K562 (cell line): ENCODE results near the gene GRAMD2A. TPM values are rescaled to one million over a fixed set of nuclear protein-coding genes. Genes with fewer than 3 reads are reported as not detected.

Experiments used
- CREB1 ChIP-seq, 2 experiments: sonication (generic) in 1 of 2; formaldehyde crosslinking in 1 of 2; IDR thresholded peaks; 2 replicates each; pipeline versions ENCODE4 v1.6.1 to v1.8.0; 2012 to 2022; ENCODE audit warnings: inconsistent platforms in 1 of 2, mild to moderate bottlenecking in 1 of 2, missing genetic modification reagents in 1 of 2, moderate library complexity in 1 of 2
- ETV1 ChIP-seq: fragments of 450-650 bp; conservative IDR thresholded peaks from 2 replicates; pipeline ENCODE4 v1.6.1; 2016; ENCODE audit warnings: missing genetic modification characterization, control low read depth, low read depth, missing compliant biosample characterization
- MCM7 ChIP-seq, 2 experiments: fragments of 450-650 bp; IDR thresholded peaks; 2 replicates each; pipeline ENCODE4 v1.6.1; 2016 to 2018
- MYC ChIP-seq, 2 experiments: fragments of 250-450 bp in 1 of 2; sonication (Bioruptor Pico) in 1 of 2; IDR thresholded peaks; 2 replicates each; pipeline versions ENCODE4 v1.5.1 to v1.6.1; 2012 to 2021; ENCODE audit warnings: low read depth in 2 of 2, borderline replicate concordance in 1 of 2, improper control_type of control experiment in 1 of 2, low read length in 1 of 2, mild to moderate bottlenecking in 1 of 2, moderate library complexity in 1 of 2
- PHF8 ChIP-seq: fragments of 200-600 bp; sonication (generic); IDR thresholded peaks from 2 replicates; pipeline ENCODE4 v1.6.1; 2012; ENCODE audit warnings: mixed run types, mild to moderate bottlenecking, inconsistent platforms, low read length, moderate library complexity, borderline replicate concordance
- RBBP5 ChIP-seq: fragments of 200-600 bp; sonication (generic); IDR thresholded peaks from 2 replicates; pipeline ENCODE4 v1.6.1; 2012; ENCODE audit warnings: borderline replicate concordance, mild to moderate bottlenecking, low read length, control low read depth, inconsistent platforms; ENCODE audit not compliant: insufficient read depth, poor library complexity, severe bottlenecking
- SETDB1 ChIP-seq: IDR thresholded peaks from one replicate; pipeline ENCODE4 v1.6.1; 2012; ENCODE audit warnings: low read length, control low read depth, inconsistent platforms
- SPI1 ChIP-seq: IDR thresholded peaks from 2 replicates; pipeline ENCODE4 v1.6.1; 2011; ENCODE audit warnings: low read depth, low read length, control low read depth, borderline replicate concordance
- TBL1XR1 ChIP-seq, 2 experiments: IDR thresholded peaks; 2 replicates each; pipeline ENCODE4 v1.6.1; 2012; ENCODE audit warnings: improper control_type of control experiment in 2 of 2, low read length in 2 of 2, mild to moderate bottlenecking in 1 of 2
- ZKSCAN1 ChIP-seq: fragments of 150-350 bp; IDR thresholded peaks from 2 replicates; pipeline ENCODE4 v1.6.1; 2016; ENCODE audit warnings: low read depth, low read length
- ZNF79 ChIP-seq: fragments of 250-450 bp; sonication (Bioruptor Pico); IDR thresholded peaks from 2 replicates; pipeline ENCODE4 v1.4.0; 2020; ENCODE audit warnings: low read depth, mild to moderate bottlenecking, moderate library complexity
- polyA plus RNA-seq, 8 experiments: library from polyadenylated mRNA; depleted of rRNA in 4 of 8; stranded (reverse) in 5 of 8; unstranded in 3 of 8; fragments of >200 nt; fragmentation: Nextera tagmentation in 2 of 8; fragmentation: Illumina TruSeq in 1 of 8; extraction: Ambion mirVana in 2 of 8; extraction: Trizol in 1 of 8; gene quantifications; 2 replicates each; pipeline versions ENCODE4 v1.2.1 to v1.2.3, GENCODE V29; 2011 to 2014; ENCODE audit warnings: inconsistent platforms in 1 of 8, missing spikeins in 1 of 8
- total RNA-seq, 7 experiments: library from RNA; depleted of rRNA in 6 of 7; stranded (reverse); fragments of >200 nt in 6 of 7; fragmentation: Illumina TruSeq in 2 of 7; extraction: Trizol in 2 of 7; gene quantifications; 2 replicates each; pipeline versions ENCODE4 v1.2.1 to v1.2.3, GENCODE V29; 2011 to 2021; ENCODE audit warnings: low replicate concordance in 1 of 7
- TF ChIP-seq, protein P1 (sequence below), 3 experiments: fragments of 200-800 bp in 1 of 3; fragments of 250-450 bp in 1 of 3; fragments of 450-650 bp in 1 of 3; sonication (Bioruptor Pico) in 1 of 3; sonication (Bioruptor generic) in 1 of 3; formaldehyde crosslinking in 1 of 3; IDR thresholded peaks; 2 replicates each; pipeline versions ENCODE4 v1.6.1 to v1.8.0; 2016 to 2022; ENCODE audit warnings: mild to moderate bottlenecking in 2 of 3, missing genetic modification characterization in 2 of 3, missing compliant biosample characterization in 1 of 3, moderate library complexity in 1 of 3
- TF ChIP-seq, protein P2 (sequence below): fragments of 200-800 bp; sonication (Bioruptor generic); IDR thresholded peaks from 2 replicates; pipeline ENCODE4 v1.6.1; 2016; ENCODE audit warnings: missing genetic modification characterization, missing compliant biosample characterization
- TF ChIP-seq, protein P3 (sequence below): sonication (generic); formaldehyde crosslinking; IDR thresholded peaks from 2 replicates; pipeline ENCODE4 v1.8.0; 2022; ENCODE audit warnings: mild to moderate bottlenecking, missing genetic modification reagents

GRAMD2A gene
- total and polyA plus RNA-seq, 9 of the 15 experiments (the other 6 are each of a cell fraction or from before 2014, with no cell fraction given): 0.08 to 0.22 TPM; not detected in 7

DNA sequence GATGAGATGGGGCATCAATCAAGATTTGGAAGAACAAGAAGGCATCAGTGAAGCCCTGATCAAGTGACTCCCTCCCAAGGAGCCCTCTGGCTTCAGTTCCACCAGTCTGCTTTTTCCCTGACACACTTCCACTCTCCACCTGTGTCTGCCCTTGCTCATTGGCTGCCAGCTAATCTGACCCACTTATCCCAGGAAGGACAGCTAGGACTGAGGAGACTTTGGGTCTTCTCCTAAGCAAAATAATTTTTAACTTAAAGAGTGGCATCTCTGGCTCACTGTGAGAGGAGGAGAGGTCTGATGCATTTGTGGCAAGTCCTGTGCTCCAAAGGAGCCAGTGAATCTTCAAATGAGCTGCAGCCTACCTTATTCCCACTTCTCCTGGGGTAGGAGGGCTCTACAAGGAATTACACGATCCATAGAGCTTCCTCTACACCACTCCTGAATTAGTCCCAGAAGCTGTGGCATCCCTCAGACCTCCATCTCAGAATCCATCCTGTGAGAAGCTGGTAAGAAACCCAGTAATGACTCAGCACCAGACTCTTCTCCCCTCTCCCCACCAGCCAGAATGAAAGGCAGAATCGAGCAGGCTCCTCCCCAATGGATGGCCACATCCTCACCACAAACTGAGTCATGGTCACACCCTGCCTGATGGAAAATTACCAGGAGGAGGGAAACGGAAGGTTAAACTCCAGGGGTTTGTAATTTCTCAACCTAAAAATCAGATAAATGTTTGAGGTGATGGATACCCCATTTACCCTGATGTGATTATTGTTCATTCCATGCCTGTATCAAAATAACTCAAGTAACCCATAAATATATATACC lies 39.7 kb upstream of the GRAMD2A start (continued):
- no peak for TF ChIP-seq CREB1 (IDR thresholded peaks at IDR 0.05)
- no peak for TF ChIP-seq CREB1 (CRISPR knock-in tag; IDR thresholded peaks at IDR 0.05)
- no peak for TF ChIP-seq ZNF79
- TF ChIP-seq, protein P1, sequence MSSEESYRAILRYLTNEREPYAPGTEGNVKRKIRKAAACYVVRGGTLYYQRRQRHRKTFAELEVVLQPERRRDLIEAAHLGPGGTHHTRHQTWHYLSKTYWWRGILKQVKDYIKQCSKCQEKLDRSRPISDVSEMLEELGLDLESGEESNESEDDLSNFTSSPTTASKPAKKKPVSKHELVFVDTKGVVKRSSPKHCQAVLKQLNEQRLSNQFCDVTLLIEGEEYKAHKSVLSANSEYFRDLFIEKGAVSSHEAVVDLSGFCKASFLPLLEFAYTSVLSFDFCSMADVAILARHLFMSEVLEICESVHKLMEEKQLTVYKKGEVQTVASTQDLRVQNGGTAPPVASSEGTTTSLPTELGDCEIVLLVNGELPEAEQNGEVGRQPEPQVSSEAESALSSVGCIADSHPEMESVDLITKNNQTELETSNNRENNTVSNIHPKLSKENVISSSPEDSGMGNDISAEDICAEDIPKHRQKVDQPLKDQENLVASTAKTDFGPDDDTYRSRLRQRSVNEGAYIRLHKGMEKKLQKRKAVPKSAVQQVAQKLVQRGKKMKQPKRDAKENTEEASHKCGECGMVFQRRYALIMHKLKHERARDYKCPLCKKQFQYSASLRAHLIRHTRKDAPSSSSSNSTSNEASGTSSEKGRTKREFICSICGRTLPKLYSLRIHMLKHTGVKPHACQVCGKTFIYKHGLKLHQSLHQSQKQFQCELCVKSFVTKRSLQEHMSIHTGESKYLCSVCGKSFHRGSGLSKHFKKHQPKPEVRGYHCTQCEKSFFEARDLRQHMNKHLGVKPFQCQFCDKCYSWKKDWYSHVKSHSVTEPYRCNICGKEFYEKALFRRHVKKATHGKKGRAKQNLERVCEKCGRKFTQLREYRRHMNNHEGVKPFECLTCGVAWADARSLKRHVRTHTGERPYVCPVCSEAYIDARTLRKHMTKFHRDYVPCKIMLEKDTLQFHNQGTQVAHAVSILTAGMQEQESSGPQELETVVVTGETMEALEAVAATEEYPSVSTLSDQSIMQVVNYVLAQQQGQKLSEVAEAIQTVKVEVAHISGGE (CRISPR knock-in tag; IDR thresholded peaks at IDR 0.05): no peak
- no peak for TF ChIP-seq RBBP5
- no peak; the same call in 1 of the 2 replicates for TF ChIP-seq ZKSCAN1
- TF ChIP-seq SETDB1: no peak
- TF ChIP-seq, protein P2, sequence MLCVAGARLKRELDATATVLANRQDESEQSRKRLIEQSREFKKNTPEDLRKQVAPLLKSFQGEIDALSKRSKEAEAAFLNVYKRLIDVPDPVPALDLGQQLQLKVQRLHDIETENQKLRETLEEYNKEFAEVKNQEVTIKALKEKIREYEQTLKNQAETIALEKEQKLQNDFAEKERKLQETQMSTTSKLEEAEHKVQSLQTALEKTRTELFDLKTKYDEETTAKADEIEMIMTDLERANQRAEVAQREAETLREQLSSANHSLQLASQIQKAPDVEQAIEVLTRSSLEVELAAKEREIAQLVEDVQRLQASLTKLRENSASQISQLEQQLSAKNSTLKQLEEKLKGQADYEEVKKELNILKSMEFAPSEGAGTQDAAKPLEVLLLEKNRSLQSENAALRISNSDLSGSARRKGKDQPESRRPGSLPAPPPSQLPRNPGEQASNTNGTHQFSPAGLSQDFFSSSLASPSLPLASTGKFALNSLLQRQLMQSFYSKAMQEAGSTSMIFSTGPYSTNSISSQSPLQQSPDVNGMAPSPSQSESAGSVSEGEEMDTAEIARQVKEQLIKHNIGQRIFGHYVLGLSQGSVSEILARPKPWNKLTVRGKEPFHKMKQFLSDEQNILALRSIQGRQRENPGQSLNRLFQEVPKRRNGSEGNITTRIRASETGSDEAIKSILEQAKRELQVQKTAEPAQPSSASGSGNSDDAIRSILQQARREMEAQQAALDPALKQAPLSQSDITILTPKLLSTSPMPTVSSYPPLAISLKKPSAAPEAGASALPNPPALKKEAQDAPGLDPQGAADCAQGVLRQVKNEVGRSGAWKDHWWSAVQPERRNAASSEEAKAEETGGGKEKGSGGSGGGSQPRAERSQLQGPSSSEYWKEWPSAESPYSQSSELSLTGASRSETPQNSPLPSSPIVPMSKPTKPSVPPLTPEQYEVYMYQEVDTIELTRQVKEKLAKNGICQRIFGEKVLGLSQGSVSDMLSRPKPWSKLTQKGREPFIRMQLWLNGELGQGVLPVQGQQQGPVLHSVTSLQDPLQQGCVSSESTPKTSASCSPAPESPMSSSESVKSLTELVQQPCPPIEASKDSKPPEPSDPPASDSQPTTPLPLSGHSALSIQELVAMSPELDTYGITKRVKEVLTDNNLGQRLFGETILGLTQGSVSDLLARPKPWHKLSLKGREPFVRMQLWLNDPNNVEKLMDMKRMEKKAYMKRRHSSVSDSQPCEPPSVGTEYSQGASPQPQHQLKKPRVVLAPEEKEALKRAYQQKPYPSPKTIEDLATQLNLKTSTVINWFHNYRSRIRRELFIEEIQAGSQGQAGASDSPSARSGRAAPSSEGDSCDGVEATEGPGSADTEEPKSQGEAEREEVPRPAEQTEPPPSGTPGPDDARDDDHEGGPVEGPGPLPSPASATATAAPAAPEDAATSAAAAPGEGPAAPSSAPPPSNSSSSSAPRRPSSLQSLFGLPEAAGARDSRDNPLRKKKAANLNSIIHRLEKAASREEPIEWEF (CRISPR knock-in tag): peak; percentile 74; the same call in 1 of the 2 replicates
- no peak for TF ChIP-seq MCM7 (IDR thresholded peaks at IDR 0.05)
- TF ChIP-seq, protein P3, sequence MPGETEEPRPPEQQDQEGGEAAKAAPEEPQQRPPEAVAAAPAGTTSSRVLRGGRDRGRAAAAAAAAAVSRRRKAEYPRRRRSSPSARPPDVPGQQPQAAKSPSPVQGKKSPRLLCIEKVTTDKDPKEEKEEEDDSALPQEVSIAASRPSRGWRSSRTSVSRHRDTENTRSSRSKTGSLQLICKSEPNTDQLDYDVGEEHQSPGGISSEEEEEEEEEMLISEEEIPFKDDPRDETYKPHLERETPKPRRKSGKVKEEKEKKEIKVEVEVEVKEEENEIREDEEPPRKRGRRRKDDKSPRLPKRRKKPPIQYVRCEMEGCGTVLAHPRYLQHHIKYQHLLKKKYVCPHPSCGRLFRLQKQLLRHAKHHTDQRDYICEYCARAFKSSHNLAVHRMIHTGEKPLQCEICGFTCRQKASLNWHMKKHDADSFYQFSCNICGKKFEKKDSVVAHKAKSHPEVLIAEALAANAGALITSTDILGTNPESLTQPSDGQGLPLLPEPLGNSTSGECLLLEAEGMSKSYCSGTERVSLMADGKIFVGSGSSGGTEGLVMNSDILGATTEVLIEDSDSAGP (CRISPR knock-in tag): no peak
- TF ChIP-seq MYC (IDR thresholded peaks at IDR 0.05; ENCODE audit: low read depth, low read length): peak; percentile 58; the same call in 1 of the 2 replicates
- TF ChIP-seq MYC (CRISPR knock-in tag; IDR thresholded peaks at IDR 0.05; ENCODE audit: borderline replicate concordance, low read depth): no peak
- TF ChIP-seq TBL1XR1 (IDR thresholded peaks at IDR 0.05; ENCODE audit: low read length in 2 of 2): peak in 1 of 2 experiments; percentile 74; a peak in 1 of 4 replicates
- peak; percentile 70 for TF ChIP-seq ETV1 (tag)
- TF ChIP-seq SPI1: no peak
- peak; percentile 36; the same call in 1 of the 2 replicates for TF ChIP-seq PHF8
